Tibial artery (tissue), 4 donors: ENCODE measurements around the gene CHRM4.
A peak's percentile ranks its signal among the peaks of the same experiment; 100 is the strongest.

Source experiments
- DNase-seq, 2 donors: peaks; one replicate each; pipeline ENCODE4 v3.0.0-alpha.2; 2019
- H3K27ac ChIP-seq, 2 donors: fragments of 200-600 bp; sonication (generic) in 1 of 2; 1 replicate in 1 of 2; 2 replicates in 1 of 2; pipeline ENCODE4 v1.5.1; 2018 to 2019; ENCODE audit warnings: mild to moderate bottlenecking in 1 of 2
- H3K27me3 ChIP-seq, 2 donors: fragments of 200-600 bp; sonication (generic) in 1 of 2; one replicate each; pipeline versions ENCODE4 v1.5.1 to v1.6.0; 2016 to 2019
- H3K36me3 ChIP-seq, 3 donors: fragments of 200-600 bp; sonication (generic) in 2 of 3; one replicate each; pipeline ENCODE4 v1.5.1; 2016 to 2019; ENCODE audit warnings: mild to moderate bottlenecking in 2 of 3
- H3K4me1 ChIP-seq, 4 donors: fragments of 200-600 bp; sonication (generic) in 2 of 4; 1 replicate in 3 of 4; 2 replicates in 1 of 4; pipeline ENCODE4 v1.5.1; 2016 to 2019
- H3K4me3 ChIP-seq, 2 donors: fragments of 200-600 bp; sonication (generic) in 1 of 2; 1 replicate in 1 of 2; 2 replicates in 1 of 2; pipeline ENCODE4 v1.5.1; 2018 to 2019; ENCODE audit warnings: mild to moderate bottlenecking in 2 of 2
- H3K9me3 ChIP-seq, 3 donors: fragments of 200-600 bp; sonication (generic) in 1 of 3; one replicate each; pipeline ENCODE4 v1.5.1; 2016 to 2019
- intact Hi-C: fragments of 100-400 bp; cut with DNase I; formaldehyde crosslinking; loops from one replicate; pipeline ENCODE4 v1.15.0; 2023; ENCODE audit warnings: low total_unique reads
- TF ChIP-seq, protein P1 (sequence below), 2 experiments: fragments of 200-600 bp in 1 of 2; fragments of 450-650 bp in 1 of 2; IDR thresholded peaks; one replicate each; pipeline ENCODE4 v1.5.1; 2017 to 2019; ENCODE audit warnings: antibody characterized with exemption in 2 of 2, mild to moderate bottlenecking in 1 of 2, moderate library complexity in 1 of 2

The CHRM4 gene

DNA sequence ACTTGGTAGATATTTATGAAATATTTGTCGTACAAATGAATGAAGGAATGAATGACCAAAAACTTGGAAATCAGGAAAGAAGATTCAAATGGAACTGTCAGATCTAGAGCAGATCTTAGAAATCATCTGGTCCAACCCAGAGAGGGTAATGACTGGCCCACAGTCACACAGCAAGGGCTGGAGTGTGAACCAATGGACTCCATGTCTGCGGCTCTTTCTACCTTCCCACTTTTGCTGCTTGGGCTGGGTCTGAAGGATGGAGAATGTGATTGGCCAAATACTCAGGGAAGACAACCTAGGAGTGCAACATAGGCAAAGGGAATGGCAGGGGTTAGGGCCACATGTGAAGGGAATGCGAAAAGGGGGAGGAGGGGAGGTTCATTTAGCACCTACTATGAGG lies 50.1 kb downstream of the CHRM4 start:
- DNase-seq = no peak
- Histone ChIP-seq H3K36me3 (no peaks in the 10 kb centered on the region), H3K4me1 (peaks cover 0 to 15% (median 6%) of the 10 kb centered on the region in 4 donors), H3K9me3 (no peaks in the 10 kb centered on the region), H3K27me3 (peaks cover 0 to 12% of the 10 kb centered on the region in 2 donors), H3K27ac (no peak overlapping the region), H3K4me3 (no peak overlapping the region)
- intact Hi-C loops = no loop called here
- TF ChIP-seq, protein P1, sequence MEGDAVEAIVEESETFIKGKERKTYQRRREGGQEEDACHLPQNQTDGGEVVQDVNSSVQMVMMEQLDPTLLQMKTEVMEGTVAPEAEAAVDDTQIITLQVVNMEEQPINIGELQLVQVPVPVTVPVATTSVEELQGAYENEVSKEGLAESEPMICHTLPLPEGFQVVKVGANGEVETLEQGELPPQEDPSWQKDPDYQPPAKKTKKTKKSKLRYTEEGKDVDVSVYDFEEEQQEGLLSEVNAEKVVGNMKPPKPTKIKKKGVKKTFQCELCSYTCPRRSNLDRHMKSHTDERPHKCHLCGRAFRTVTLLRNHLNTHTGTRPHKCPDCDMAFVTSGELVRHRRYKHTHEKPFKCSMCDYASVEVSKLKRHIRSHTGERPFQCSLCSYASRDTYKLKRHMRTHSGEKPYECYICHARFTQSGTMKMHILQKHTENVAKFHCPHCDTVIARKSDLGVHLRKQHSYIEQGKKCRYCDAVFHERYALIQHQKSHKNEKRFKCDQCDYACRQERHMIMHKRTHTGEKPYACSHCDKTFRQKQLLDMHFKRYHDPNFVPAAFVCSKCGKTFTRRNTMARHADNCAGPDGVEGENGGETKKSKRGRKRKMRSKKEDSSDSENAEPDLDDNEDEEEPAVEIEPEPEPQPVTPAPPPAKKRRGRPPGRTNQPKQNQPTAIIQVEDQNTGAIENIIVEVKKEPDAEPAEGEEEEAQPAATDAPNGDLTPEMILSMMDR (IDR thresholded peaks at IDR 0.05) = no peak

DNA sequence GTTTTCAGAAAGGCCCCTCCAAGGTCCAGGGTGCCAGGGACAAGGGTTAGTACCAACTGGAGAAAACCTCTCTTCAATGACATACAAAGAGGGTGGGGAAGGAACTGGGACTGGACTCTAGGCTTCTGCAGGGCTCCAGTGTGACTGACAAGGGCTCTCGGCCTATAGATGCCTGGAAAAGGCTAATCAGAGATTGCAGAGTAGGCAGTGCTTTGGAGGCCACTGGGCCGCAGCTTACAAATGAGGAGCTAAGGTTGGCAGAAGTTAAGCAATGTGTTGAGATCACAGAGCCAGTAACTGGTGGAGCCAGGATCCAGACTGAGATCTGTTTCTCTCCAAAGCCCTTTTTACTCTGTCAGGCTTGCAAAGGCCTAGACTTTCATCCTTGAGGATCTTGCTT lies 51.8 kb downstream of the CHRM4 start:
- Histone ChIP-seq H3K9me3 (no peaks in the 10 kb centered on the region), H3K27ac (no peak overlapping the region), H3K36me3 (no peaks in the 10 kb centered on the region), H3K27me3 (peaks cover 0 to 26% of the 10 kb centered on the region in 2 donors), H3K4me1 (peaks cover 0 to 12% (median 5%) of the 10 kb centered on the region in 4 donors), H3K4me3 (no peak overlapping the region)
- TF ChIP-seq, protein P1 (IDR thresholded peaks at IDR 0.05) = no peak
- no peak for DNase-seq
- intact Hi-C loops = no loop called here

DNA sequence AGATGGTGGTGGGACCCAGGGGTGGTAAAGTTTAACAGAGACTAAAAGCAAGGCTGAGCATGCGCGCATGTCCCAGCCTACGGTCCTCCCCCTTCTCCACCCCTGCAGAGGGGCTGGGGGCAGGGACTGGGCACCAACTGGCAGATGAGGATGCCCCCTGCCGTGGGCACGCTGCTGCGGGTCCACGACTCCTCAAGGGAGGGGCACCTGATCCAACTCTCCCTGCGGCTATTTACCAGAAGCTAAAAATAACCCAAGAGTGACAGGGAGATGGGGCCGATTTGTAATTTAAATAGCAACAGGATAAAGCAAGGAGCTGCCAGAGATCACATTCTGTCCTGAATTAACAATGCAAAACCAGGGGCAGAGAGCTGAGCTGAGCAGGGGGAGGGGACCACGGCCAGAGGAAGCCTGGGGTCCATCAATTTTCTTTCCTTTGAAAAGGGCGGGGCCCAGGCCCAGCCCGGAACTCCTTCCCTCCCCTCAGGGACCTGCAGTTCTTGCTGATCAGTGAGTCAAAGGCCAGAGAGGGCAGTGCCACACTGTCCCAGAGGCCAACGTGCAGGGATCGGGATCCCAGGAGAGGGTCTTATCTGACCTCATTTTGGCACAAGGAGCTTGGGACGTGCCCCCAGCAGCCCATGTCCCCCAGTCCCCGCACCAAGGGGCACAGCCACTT lies 52.4 kb downstream of the CHRM4 start:
- Histone ChIP-seq H3K27ac (no peak overlapping the region), H3K4me3 (peak overlapping the region; percentile 1 to 22), H3K36me3 (no peaks in the 10 kb centered on the region), H3K9me3 (no peaks in the 10 kb centered on the region), H3K4me1 (peaks cover 0 to 12% (median 5%) of the 10 kb centered on the region in 4 donors), H3K27me3 (peaks cover 0 to 33% of the 10 kb centered on the region in 2 donors)
- TF ChIP-seq, protein P1 (IDR thresholded peaks at IDR 0.05) = no peak
- intact Hi-C loops = no loop called here
- DNase-seq = no peak

DNA sequence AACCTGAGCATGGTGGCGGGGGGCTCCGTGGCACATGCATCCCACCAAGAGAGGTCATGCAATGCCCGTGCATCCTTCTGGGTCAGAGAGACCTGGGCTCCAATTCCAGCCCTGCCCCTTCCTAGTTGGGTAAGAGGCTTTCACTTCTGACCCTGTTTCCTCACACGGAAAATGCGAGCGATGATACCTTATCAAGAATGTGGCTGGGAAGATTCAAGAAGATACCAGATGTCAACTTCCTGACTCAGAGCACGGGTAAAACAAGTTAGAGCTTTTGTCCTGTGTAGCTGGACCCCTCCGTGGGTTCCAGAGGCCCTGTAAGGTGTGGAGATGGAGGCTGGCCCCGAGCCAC lies 53.0 kb downstream of the CHRM4 start:
- no peaks in the 10 kb centered on the region for H3K36me3 ChIP-seq
- no peak overlapping the region for H3K27ac ChIP-seq
- H3K27me3 ChIP-seq = peaks cover 0 to 38% of the 10 kb centered on the region in 2 donors
- TF ChIP-seq, protein P1 (IDR thresholded peaks at IDR 0.05) = no peak
- no peak for DNase-seq
- H3K9me3 ChIP-seq = no peaks in the 10 kb centered on the region
- peaks cover 0 to 13% (median 6%) of the 10 kb centered on the region in 4 donors for H3K4me1 ChIP-seq
- intact Hi-C loops = no loop called here
- peak overlapping the region; percentile 1 to 22 for H3K4me3 ChIP-seq

DNA sequence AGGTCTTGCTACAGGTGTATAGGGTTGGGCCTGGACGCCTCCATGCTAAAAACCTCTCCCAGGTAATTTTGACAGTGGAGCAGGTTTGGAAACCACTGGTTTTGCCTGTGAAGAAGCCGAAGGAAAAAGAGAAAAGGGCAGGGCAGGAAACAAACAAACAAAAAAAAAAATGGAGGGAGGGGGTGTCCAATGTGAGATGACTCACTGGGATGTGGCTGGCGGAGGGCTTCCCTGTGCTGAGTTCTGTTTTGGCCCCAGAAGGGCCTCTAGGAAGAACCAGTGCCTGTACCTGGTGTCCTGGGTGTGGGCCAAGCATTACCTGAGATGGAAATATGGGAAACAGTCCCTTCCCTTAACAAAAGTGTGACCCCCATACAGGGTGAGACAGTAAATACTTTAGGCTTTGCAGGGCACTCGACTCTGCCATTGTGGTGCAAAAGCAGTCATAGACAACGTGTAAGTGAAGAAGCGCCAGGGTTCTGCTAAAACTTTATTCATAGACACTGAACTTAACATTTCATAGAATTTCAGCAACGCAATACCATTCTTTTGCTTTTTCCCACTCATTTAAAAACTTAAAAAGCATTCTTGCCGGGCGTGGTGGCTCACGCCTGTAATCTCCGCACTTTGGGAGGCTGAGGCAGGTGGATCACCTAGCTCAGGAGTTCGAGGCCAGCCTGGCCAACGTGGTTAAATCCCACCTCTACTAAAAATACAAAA lies 53.8 kb downstream of the CHRM4 start:
- peaks cover 0 to 46% of the 10 kb centered on the region in 2 donors for H3K27me3 ChIP-seq
- TF ChIP-seq, protein P1 (IDR thresholded peaks at IDR 0.05) = no peak
- H3K4me1 ChIP-seq = peaks cover 0 to 21% (median 12%) of the 10 kb centered on the region in 4 donors
- H3K36me3 ChIP-seq = no peaks in the 10 kb centered on the region
- H3K4me3 ChIP-seq = no peak overlapping the region
- H3K9me3 ChIP-seq = no peaks in the 10 kb centered on the region
- intact Hi-C loops = no loop called here
- H3K27ac ChIP-seq = no peak overlapping the region
- no peak for DNase-seq
